ENCODE results near the gene TMEM109.

TMEM109 gene

DNA sequence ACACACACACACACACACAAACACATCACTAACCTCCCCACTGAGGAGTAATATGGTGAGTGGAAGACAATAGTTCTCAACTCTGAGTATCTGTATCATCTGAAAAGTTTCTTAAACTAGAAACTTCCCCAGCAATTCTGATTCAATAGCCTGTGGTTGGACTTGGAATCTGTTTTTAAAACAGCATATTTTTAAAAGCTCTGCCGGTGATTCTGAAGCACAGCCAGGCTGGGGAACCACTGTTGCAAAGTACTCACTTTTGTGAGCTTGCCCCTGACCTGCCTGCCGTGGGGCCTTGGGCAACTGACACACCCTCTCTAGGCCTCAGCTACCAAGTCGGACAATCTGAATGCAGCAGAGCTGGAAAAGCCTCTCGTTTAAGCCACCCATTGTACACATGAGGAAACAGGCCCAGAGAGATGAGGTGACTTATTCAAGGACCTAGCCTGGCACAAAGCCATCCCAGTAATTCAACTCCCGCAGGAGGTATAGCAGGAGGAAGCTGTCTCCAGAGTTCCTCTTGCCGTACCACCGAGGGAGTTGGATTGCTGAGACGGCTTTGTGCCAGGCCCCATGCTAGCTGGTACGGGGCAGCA is 29.1 kb downstream of the TMEM109 start:
- TF ChIP-seq CTCF (IDR thresholded peaks at IDR 0.05), result no peak

DNA sequence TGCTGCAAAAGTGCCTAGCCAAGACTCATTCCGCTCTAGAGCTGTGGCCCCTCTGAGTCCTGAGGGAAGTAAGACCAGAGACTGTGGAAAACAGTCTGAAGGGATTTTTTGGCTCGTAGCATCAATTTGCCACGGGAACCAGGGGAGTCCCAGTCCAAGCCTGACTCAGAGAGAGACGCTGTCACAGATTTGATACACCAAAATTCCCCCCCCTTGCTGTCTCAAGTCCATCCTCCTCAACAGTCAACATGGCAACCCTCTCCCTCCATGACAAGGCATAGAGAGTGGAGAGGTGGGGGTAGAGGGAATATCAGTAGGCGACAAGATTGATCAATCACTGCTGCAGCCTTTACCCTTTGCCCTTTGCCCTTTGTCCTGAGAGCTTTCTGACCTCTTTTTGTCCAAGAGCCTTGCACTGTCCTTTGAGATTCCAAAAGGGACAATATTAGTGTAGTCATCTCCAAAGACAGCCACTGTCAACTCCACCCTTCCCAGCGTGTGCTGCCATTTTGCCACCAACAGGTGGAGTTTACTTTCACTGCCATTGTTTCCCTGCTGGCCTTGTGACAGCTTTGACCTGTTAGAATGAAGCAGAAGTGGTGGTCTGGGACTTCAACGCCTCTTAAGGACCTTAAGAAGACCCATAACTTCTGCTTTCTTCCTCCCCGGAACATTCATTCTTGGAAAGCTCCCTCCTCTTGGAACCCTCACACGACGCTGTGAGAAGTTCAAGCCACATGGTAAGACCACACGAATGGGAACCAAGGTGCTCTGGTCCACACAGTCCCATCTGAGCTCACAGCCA is 30.7 kb downstream of the TMEM109 start:
- TF ChIP-seq CTCF (IDR thresholded peaks at IDR 0.05), result no peak; the same call in 1 of the 2 replicates

GRCh38 chr11:60945295-60945667 is 31.3 kb downstream of the TMEM109 start:
- no peak for TF ChIP-seq CTCF (IDR thresholded peaks at IDR 0.05)

DNA sequence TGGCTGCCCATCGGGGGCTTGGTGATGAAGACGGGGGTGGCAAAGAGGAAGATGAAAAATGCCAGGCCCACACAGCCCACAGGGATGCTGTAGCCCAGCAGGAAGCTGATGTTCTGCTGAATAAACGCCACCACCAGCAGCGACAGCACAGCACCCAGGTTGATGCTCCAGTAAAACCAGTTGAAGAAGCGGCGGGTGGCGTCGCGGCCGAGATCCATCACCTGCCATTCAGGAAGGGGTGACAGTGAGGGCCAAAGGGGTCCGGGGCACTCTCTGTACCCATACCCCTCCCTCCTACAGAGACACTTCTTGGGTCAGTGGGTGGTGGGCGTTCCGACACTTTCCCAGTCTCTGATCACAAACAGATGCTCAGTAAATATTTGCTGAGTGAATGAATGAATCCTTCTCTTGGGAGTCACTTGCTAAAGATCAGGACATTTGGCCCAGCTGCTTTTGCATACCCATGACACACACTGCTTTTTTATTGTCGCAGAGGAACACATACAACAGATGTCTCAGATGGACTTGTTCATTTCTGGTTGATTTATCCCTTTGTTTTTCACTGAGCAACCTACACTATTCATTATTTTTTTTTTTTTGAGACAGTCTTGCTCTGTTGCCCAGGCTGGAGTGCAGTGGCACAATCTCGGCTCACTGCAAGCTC is 32.8 kb downstream of the TMEM109 start:
- TF ChIP-seq CTCF (IDR thresholded peaks at IDR 0.05), result no peak

GRCh38 chr11:60947700-60948099 is 33.7 kb downstream of the TMEM109 start:
- TF ChIP-seq CTCF (IDR thresholded peaks at IDR 0.05), result no peak

DNA sequence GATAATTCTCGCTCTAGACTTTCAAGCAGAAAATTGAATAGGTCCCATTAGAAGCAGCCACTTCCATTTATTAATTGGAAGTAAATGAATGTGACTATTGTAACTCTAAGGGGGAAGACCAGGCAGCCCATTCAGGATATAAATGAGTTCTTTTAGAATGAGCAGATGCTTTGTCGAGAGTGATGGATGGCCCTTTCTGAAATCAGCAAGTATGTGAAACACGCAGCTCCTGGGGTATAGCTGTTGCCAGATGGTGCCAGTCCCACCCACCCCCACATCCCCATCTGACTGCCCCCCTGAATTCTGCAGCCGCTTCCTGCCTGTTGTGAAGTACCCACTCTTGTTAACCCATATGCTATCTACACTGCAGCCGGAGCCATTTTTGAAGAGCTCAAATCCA is 34.3 kb downstream of the TMEM109 start:
- no peak for TF ChIP-seq CTCF (IDR thresholded peaks at IDR 0.05)

DNA sequence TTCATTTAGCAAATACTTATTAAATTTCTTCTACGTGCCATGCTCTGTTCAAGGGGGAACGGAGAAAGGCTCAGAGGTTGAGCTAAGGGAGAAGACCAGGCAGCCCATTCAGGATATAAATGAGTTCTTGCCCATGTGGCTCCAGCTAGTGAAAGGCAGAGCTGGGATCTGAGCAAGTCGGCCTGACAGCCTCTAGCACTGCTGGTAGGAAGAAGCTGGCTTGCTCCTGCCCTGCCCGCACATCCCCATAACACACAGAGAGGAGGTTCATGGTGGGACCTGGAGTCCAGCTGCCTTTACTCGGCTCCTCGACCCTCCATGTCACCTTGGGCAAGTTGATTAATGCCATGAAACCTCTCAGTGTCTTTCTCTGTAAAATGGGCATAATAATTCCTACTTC is 36.1 kb downstream of the TMEM109 start:
- TF ChIP-seq CTCF (IDR thresholded peaks at IDR 0.05), result no peak

Measured in LNCAP (cell line).